HG03139 (cell line): ENCODE measurements around the gene PDYN.

Experiments
- ATAC-seq: cut with Tn5 transposase; IDR thresholded peaks from one replicate; pipeline ENCODE4 v1.9.1; 2021; ENCODE audit not compliant: unreplicated experiment

Gene PDYN

DNA sequence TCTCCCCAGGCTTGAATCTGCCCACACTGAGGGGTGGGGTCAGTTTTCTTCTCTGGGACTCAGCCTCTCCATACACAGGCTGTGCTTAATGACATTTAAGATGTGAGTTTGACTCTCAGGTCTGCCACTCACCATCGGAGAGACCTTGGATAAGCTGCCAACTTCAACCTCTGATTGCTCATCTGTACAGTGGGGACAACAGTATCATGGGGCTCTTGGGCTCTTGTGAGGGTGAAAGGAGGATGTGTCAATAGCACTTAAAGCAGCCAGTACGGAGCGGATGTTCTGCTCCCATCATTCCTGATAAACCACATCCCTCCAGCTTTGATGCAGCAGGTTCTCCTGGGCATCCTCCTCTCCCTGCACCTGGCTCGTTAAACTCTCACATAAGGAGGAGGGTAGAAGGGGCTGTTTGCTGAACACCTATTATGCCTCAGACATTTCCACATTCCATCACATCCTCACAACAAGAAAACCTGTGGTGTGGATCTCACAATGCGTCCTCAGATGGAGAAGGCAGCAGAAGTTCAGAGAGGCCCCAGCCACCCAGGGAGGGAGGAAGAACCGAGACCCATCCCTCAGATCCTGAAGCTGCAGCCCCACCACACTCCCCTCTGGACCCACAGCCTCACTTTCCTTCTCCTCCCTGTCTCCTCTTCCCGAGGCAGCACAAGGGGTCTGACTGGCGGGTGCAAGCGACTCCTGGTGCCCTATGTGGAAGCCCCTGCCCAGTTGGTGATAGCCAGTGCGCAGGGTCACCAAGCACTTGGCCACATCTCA, 1.9 kb upstream of the PDYN start:
- no peak for ATAC-seq

DNA sequence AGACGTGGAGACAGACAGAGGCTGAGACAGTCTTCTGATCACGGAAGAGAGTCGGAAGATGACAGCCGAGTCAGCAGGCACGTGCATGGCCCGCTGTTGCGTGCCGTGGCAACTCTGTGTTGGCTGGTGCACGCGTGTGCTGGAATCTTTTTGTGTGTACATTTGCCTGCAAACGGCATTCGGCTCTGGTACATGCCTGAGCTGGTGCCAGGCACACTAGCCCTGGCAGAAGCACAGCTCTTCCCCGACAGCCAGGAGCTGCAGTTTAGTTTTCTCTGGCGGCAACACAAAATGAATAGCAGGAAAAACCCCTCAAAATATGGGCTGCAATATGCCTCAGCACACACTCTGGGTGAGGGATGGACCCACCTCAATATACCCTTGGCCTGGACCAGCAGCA, 769 bp upstream of the PDYN start:
- no peak for ATAC-seq

DNA sequence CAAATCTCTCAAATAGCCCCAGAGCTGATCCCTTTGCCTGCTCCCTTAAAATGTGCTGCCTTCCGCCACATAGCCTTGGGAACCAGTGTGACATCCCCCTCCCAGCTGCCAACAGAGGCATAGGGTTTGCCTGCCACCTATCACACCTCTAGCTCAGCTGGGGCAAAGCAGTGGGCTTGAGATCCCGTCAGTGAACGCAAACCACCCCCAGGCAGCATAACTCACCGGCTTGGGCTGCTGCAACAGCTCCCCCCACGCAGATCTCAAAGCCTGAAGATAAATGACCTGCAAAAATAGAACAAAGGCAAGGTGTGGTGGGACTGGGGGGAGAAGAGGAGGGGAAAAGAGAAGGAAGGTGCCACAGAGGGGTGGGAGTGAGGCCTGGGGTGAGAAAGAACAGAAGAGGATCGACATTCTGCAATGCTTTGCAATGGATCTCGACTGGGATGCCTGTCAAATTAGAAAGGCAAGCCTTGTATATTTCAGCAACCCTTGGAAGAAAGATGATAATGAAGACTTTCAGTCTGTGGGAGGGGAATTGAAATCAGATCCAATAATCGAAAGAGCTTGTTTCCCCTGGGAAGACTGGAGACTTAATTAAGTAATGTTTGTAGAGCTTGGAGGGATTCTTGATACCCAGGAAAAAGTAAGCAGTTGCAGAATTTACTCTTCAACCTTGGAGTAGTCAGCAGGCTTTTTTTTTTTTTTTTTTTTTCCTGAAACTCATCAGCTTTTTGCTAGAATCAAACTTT, 1.3 kb downstream of the PDYN start:
- ATAC-seq, result no peak

DNA sequence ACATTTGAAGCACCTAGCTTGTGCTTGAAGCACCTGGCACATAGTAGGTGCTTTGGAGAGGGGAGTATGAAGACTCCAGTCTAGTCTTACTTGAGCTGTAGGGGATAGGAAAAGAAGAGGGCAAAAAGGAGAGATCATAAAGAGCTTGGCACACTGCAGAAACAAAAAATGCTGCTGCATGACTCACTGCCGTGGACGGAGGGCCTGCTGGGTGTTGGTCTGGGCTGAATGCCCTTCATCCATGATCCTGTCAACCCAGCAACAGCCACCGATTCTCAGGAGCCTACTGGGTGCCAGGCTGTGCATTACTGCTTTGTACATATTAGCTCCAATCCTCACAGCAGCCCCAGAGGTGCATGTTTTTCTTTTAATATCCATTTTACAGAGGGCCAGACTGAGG, 6.0 kb downstream of the PDYN start:
- ATAC-seq, result no peak

DNA sequence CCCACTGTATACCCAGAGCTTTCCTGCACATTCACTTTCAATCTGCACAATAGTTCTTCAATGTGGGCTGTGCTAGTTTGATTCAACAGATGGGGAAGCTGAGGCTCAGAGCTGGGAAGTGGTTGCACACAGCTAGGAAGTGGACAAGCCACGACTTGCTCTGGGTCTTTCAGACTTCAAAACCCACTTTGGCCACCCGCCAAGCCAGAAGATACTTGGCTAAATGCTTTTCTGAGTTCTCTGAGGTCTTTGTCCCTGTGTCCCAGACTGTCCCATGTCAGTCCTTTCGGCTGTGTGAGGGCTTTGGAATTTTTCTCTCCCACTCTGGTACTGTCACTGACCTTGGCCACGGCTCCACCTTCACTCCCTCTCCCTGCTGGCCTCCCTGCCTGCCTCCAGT, 10.6 kb downstream of the PDYN start:
- ATAC-seq, result no peak

DNA sequence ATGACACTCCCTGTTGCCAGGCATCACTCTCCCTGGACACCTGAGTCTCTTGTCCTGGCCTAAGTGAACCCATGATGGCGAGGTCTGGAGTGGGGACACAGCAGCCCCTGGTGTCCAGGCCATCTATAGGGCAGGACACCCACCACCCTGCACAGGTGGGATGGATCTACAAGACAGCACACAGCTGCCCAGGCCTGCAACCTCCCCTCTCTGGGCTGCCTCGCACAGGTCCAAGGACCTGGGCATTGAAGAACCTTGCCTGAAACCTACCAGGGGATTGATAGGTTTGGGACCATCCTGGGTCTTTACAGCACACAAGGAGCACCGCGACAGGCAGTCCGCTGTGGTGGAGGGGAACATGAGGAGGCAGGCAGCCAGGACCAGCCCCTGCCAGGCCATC, 11.2 kb downstream of the PDYN start:
- ATAC-seq, result no peak

DNA sequence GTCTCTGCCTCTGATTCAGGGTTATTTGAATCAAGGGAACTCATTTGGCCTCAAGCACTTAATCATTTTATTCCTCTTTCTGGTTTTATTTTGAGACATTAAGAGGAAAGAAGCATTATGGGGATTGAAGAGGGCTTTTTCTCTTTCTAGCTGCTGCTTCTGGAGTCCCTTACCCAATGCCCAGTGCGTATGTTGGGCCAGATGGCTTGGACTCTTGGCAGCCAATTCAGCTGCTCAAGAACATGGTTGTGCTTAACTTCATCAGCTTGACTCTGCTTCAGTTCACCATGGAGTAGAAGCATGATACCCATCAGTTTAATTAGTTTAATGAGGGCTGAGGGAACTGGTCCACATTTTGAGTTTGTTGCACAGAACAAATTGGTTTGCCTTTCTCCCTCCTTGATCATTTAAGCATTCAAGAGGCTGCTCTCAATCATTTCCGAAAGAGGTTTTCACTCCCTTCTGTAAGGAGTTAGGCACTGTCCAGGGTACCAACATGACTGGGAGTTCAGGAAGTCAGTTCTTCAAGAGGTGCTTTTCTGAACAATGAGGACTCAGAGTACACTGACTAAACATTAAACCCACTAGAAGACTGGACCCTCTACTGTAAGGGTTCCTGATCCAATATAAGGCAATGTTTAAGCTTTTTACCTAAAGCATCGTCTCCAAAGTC, 14.6 kb downstream of the PDYN start:
- no peak for ATAC-seq

DNA sequence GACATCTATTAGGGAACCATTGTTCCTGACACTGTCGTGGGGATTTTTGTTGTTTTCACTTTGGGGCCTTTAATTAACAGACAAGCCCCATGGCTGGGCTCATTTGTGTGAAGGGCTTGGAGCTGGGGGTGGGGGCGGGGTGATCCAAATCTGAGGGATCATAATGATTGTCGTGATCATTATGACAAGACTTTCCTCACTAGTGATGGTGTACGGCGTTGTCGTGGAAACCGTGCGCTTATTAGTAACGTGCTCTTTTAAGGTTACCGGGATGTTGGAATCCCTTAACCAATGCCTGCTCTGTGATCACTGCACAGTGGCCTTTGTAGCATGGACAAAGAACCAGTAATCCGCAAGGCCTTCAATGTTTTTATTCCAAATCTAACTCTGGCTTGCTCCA, 18.6 kb downstream of the PDYN start:
- ATAC-seq, result no peak

DNA sequence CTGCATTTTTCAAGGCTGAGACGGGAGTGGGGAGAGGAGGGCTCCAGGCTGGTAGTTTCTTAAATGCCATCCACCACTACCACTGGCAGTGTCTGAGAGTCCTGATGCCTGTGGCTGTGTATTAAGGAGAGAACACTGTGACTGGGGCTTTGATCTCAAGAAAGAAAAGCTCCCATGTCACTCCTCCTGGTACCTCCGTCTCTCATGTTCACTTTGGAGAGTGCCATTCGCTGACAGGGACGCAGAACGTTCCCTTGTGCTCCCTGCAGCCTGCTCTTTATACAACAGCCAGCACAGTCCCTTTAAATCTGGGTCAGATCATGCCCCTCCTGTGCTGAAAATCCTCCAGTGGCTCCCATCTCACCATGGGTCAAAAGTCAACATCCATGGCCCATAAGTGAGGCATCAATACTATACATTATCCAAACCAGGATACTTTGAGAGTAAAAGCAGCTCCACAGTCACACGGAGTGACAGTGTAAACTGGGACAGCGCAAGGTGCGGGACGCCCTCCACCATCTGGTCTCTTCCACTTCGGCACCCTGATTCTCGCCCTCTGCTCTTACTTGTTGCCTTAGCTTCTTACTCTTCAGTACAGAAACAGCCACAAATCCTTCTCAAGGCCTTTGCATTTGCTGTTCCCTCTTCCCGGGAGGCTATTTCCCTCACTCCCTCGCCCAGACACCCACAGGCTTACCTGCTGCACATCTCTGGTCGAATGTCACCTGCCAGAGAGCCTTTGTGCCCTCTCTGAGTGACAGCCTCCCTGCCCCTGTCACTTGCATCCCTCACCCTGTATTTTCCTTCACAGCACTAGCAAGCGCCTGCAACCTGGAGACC, 20.0 kb downstream of the PDYN start:
- ATAC-seq, result no peak

DNA sequence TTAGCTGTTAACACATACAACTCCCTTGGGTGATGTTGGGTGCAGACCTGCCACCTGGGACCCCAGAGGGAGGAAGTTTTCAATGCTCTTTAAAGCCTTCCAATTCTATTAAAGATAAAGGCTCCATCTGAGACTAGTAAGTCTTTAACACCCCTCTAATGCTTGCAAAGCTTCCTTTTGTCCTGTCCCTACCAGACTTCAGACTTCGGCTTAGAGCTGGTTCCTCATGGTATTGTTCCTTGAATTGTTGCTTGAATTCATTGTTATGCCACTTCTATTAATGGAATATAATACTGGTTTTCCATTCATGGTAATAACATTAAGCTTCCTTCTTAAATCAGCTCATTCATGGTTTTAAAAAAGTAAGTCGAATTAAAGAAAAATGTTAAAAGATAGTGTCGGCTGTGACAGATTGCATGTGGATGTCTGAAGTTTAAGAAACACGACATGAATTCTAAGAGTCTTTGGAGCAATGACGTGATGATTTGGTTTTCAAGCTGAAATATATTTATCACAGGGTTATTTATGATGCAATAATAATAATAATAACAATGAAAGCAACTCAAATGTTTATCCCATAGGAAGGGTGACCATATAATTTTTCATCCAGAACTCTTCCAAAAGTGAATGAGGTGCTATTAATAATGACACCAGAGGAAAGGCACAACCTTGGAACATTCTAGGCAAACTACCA, 21.8 kb downstream of the PDYN start:
- ATAC-seq, result no peak

DNA sequence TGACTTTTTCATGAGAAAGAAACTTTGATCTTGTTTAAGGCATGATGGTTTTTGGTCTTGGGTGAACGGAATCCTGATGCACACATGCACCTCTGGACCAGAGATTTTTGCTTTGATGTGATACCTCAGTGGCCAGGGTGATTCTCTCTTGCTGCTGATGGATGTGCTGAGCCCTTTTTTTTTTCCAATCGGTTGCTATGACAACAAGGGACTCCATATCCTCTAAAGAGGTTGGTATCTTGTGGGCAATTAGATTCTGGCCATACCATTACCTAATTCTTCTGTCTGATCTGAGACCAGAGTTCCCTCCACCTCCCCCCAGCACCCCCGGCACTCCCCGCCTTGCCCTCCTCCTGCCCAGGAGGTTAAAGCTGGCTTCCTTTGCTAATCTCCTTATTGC, 24.9 kb downstream of the PDYN start:
- ATAC-seq, result no peak

DNA sequence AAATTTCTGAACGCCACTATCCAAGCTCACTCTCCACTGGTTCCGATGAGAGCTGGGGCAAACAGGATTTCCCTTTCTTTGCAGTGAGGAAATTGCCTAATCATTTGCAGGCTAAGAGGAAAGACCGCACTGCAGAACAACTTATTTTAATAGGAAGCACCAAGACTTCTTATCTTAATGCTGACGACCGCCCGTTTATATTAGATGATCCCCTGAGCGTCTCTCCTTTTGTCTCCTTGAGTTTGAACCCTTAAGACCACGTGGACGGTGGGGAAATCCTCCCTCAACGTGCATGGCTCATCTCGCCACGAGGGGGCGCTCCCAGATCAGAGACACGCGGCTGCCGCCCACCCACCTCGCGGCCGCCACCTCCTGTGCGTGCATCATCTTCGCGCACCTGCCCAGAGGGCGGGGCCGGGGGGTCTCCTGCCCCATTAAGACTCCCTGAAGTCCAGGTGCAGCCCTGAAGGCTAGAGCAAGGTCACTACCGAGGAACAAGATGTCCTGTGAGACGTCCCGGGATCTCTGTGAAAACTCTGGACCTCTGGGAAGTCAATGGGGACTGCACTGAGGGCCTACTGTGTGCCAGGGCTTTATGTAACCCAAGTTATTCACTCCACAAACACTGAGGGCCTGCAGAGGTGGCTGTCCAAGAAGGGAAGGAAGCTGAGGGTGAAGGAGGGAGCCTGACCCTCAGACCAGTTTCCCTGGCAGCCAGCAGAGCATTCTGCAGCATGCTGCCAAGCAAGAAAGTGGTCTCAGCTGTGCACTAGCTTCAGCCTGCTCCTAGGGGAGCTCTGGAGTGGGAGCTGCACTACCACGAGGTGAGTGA, 28.1 kb downstream of the PDYN start:
- no peak for ATAC-seq

DNA sequence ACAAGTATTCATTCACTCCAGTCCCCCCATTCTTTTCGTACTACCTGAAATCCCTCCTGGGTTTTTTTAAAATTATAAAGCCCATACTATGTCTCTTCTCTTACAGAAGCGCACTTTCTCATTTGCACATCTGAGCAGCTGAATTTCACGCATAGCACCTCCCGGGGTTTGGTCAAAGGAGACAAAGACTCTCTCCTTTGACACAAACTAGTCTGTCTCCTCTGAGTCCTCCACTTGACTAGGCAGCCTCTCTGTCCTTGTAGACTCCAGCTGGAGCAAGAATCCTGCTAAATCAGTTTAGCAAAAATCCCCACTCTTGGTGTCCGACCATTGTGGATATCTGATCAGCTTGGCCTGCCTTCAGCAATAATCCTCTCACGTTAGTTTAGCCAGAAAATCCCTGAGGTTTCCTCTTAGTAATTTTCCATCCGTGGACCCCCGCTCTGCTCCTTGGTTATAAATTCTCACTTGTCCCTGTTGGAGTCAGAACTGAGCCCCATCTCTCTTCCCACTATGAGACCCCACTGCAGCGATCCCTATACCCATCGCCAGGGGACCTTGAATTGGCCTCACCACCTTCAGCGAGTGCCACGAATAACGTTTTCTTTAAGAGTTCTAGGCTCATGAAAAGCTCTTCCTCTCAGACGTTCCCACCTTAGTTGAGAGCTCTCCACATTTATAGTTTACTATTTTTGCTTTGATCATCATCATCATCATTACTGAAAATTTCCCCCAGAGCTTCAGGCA, 29.0 kb downstream of the PDYN start:
- no peak for ATAC-seq

DNA sequence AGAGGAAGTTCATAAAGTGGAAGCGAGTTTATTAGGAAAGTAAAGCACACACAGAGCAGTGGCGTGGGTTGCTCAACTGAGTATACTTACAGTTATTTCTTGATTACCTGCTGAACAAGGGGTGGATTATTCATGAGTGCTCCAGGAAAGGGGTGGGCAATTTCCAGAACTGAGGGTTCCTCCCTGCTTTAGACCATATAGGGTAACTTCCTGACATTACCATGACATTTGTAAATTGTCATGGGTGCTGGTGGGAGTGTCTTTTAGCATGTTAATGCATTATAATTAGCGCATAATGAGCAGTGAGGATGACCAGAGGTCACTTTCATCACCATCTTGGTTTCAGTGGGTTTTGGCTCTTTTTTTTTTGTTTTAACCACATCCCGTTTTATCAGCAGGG, 29.8 kb downstream of the PDYN start:
- no peak for ATAC-seq

DNA sequence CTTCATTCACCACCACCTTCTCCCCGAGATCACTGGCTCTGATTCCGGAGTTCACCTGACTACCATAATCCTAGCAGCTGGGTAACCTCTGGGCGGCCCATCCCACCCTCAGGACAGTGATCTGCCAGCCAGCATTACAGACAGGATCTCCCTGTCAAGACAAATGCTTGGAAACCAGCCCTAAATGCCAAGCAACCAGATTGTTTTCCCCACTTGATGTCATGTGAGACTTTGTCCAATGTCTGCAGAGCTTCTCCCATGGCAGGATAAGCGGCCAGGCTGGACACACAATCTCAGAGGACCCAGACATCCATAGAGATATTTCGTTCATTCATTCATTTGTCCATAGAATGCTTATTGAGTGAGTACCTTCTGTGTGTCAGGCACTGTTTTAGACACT, 32.5 kb downstream of the PDYN start:
- no peak for ATAC-seq

DNA sequence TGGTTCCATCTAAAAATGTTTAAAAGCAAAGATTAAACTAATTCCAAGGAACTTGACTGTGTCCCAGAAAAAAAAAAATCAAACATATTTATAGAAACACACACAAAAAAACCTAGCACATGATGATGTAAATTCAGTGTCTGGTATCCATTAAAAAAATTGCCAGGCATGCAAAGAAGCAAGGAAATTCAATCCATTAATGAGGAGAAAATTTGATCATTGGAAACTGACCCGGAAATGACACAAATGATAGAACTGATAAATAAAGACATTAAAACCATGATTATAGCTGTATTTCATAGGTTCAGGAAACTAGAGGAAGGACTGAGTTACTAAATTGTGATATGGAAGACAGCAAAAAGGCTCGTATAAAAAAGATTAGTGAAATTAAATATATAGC, 34.7 kb downstream of the PDYN start:
- no peak for ATAC-seq

DNA sequence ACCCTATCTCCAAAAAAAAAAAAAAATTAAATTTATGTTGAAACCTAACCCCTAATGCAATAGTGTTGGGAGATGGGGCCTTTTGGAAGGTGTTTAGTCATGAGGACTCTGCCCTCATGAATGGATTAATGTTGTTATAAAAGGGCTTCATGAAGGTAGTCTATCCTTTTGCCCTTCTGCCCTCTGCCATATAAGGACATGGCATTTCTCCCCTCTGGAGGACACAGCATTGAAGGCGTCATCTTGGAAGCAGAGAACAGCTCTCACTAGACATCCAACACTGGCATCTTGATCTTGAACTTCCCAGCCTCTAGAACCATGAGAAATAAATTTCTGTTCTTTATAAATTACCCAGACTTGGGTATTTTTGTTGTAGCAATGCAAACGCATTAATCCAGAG, 35.4 kb downstream of the PDYN start:
- no peak for ATAC-seq

DNA sequence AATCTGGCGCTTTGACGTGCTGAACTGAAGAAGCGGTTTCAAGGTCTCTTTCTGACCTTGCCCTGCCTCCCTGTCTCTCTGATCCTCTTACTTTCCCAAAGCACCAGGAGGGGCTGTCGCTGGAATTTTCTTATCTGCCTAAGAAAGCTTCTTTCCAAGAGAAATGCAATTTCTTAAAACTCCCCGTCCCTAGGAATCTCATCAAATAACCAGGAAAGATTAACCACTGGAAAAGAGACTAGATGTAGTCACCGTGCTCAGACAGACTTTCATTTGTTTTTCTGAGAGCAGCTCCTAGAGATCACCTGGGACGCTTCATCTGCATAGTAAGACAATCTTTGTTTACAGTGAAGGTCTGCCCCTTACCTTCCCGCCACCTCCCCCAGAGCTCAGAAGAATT, 38.6 kb downstream of the PDYN start:
- no peak for ATAC-seq

DNA sequence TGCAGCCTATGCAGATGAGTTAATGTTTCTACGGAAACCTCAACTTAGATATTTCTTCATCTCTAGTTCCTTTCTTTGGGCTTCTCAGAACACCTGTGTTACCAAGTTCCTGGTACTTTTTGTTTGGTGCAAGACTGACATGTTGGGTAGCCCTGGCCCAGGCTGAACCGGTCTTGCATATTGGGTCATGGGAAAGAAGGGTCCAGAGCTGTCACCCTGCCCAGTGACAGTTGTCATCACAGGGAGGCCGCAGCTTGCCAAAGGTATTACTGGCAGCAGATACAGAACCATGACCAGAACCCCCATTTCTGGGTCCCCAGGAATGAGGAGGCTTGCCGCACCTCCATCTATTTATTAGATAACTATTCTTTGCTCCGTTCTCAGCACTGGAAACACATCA, 40.2 kb downstream of the PDYN start:
- ATAC-seq, result no peak
